ENCODE measurements around the gene OR1E2. TPM values are rescaled to one million over a fixed set of nuclear protein-coding genes. Genes with fewer than 3 reads are reported as not detected.

Gene OR1E2
- polyA plus RNA-seq, 3 donors from 2014 or later: not detected

Other genes with a start within 250 kb of the OR1E2 start
- gene OR1A2, start 236.3 kb downstream of the OR1E2 start, polyA plus RNA-seq: not detected
- not detected for gene OR1A1, start 226.2 kb downstream of the OR1E2 start, polyA plus RNA-seq
- gene OR3A1, start 135.5 kb downstream of the OR1E2 start, polyA plus RNA-seq: not detected
- 1 to 10 TPM in 1 of 3 donors, not detected in 2; 3.8 TPM for gene OR3A2, start 47.5 kb downstream of the OR1E2 start, polyA plus RNA-seq
- gene OR1E1, start 35.4 kb downstream of the OR1E2 start, polyA plus RNA-seq: not detected
- not detected for gene OR3A3, start 22.5 kb downstream of the OR1E2 start, polyA plus RNA-seq
- gene SPATA22, start 38.0 kb upstream of the OR1E2 start, polyA plus RNA-seq: not detected
- gene ASPA, start 42.2 kb upstream of the OR1E2 start, polyA plus RNA-seq: not detected
- gene TRPV3, start 124.0 kb upstream of the OR1E2 start, polyA plus RNA-seq: 1 to 10 TPM in 1 of 3 donors, under 1 TPM in 2; 0.05 to 1.3 (median 0.39) TPM
- gene TRPV1, start 175.6 kb upstream of the OR1E2 start, polyA plus RNA-seq: 1 to 10 TPM in 1 of 3 donors, under 1 TPM in 1, not detected in 1; 0.08 to 1.1 TPM
- gene SHPK, start 202.4 kb upstream of the OR1E2 start, polyA plus RNA-seq: 1 to 10 TPM; 2.6 to 8.1 (median 6.4) TPM
- gene CTNS, start 202.9 kb upstream of the OR1E2 start, polyA plus RNA-seq: 10 to 100 TPM in 1 of 3 donors, 1 to 10 TPM in 2; 6.0 to 12.7 (median 7.2) TPM
- gene TAX1BP3, start 234.7 kb upstream of the OR1E2 start, polyA plus RNA-seq: 10 to 100 TPM; 36.1 to 49.2 (median 41.5) TPM
- gene EMC6, start 235.0 kb upstream of the OR1E2 start, polyA plus RNA-seq: 100 to 1,000 TPM; 104 to 137 (median 135) TPM